Activated T-helper 1 cell treated with Interleukin-2 at 50 U/mL for 16 hours (primary cell): ENCODE measurements around the gene PITRM1.

Source experiments
- DNase-seq: peaks from one replicate; pipeline ENCODE4 v3.0.0-alpha.2; 2020; ENCODE audit warnings: low read depth

PITRM1 gene

DNA sequence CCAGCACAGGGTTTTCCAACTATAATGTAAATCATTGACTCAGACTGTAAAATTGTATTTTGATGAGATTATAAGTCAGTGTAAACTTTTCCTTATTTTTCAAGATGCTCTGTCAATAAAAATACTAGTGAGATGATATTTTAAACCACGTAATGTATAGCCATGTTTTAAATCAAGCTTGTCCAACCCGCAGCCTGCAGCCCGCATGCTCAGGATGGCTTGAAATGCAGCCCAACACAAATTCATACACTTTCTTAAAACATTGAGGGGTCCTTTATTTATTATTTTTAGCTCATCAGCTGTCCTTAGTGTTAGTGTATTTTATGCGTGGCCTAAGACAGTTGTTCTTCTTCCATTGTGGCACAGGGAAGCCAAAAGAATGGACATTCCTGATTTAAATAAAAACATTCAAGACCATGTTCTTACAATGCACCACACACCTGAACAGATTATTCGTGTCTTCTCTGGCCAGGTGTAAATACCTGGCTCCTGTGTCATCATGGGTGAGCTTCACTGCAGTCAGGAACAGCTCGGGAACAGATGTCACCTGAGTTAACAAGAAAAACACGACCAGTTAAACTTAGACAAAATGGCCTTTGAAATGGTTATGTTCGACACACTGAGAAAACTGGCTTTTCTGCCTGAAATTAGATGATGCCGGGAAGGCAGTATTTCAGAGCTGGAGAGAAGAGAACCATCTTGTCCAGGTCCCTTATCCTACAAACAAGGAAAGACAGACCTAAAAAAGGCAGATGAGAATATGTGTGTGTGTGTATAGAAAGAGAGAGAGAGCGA is 5.9 kb downstream of the PITRM1 start:
- no peak for DNase-seq

DNA sequence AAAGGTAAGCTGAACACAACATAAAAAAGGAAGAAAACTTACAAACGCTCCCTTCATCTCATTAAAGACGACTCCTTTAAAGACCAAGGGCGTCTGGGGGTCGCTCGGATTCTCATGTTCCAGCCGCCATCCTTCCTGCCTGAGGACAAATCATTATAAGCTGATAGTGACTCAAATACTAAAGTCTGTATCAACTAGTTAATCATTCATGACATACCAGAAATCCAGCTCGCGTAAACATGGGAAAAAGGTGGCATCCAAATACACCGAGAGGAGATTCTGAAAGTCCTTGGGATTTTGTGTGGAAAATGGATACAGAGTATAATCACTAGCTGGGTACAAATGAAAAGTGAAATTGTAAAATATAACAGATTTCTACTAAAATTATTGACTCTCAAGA is 7.4 kb downstream of the PITRM1 start:
- no peak for DNase-seq

DNA sequence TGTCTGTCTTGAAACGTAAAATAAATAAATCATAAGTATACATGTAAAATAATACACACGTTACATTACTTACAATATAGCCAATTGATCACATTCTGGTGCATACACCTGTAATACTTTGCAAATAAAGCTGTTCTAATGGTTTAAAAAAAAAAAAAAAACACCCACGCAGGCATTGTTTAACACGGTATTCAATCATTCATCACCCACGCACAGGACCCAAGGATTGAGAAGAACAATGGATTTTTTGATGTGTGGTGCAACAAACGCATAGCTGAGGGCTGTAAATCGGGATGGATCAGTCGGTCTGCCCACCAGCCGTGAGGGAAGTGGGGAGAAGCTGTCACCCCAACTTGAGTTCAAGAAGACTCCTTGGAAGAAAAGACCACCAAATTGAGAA is 8.7 kb downstream of the PITRM1 start:
- DNase-seq, result no peak

DNA sequence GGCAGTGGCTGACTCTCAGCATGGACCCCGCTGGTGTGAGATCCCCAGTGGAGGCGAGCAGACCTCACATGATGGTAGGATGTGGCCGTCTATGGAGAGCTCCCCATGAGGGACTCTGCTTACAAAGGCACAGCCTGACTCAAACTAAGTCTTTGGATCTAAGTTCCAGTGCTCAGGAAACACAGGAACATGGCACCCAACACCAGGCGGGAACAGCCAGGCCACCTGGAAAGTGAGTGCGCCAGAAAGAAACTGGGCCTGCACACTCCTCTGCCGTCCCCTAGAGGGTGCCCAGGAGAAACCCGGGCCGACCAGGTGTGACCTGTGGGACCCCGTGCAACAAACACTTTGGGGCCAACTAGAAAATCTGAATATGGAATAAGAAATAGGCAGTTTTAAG is 10.0 kb downstream of the PITRM1 start:
- no peak for DNase-seq

DNA sequence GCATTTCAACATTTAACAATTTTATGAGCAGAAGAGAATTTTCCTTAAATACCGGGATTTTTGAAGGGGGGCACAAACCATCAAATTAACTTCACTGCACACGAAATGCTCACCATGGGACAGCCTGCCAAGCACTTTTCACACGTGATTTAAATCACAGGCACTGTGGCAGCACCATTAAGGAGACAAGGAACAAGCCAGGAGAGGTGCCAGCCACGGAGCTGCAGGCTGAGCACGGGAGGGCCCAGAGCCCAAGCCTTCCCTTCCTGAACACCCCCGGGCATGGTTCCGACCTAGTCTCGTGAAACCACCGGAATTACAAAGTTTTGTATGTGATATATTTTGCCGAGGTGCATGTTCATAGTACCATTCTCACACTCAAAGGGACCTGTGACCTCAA is 13.4 kb downstream of the PITRM1 start:
- no peak for DNase-seq

DNA sequence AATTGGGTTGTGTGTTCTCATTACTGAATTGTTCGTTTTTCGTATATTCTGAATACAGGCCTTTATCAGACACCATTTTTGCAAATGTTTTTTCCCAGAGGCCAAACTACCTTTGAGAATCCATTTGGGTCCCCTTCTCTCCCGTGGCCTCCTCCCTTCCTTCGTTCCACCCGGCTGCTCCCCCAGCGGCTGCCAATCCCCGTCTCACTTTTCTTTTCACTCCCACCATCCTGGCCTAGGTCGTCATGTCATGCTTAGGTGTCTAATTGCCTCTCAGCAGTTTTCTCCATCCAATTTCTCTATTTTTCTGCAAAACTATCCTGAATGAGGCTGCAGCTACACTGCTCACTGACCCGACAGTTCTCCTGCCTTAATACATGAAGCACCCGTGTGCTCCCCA is 17.9 kb downstream of the PITRM1 start:
- no peak for DNase-seq

DNA sequence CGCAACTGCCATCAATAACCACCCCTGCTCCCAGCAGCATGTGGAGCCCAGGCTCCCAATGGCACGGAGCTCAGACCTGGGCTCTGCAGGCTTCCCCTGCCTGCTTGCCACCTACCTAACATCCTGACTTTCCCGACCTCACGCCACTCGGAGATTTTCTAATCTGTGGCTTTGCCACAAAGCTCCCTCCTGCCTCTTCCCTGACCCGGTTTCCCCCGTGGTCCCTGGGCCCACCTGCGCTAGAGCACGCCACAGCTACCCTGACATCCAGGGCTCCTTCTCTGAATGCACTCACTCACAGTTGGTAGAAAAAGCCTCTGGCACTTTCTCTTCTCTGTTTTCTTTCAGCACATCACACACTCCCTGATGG is 20.0 kb downstream of the PITRM1 start:
- no peak for DNase-seq

DNA sequence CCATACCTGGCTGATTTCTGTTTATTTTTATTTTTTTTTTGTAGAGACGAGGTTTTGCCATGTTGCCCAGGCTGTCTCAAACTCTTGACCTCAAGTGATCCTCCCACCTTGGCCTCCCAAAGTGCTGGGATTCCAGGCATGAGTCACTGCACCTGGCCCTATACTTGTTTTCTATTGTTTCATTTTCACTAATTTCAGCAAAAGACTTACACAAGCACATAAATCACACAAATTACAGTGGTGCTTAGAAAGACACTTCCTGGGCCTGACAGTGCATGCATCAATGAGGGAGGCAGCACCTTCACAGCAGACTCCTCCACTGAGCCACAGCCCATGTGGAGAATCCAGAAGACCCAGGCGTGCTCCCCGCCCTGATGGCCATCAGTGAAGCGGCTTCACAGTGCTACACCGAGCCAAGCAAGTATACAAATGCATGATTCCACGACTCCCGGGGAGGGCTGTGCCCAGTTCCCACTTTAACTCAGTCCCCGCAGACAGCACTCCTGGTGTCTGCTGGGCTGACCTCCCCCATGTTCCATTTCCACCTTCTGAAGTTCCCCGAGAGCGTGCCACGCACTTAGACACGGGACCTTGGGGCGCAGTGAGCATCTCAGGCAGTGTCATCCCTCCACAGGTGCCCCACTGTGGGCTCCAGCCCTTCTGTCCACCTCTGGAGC is 20.6 kb downstream of the PITRM1 start:
- no peak for DNase-seq

DNA sequence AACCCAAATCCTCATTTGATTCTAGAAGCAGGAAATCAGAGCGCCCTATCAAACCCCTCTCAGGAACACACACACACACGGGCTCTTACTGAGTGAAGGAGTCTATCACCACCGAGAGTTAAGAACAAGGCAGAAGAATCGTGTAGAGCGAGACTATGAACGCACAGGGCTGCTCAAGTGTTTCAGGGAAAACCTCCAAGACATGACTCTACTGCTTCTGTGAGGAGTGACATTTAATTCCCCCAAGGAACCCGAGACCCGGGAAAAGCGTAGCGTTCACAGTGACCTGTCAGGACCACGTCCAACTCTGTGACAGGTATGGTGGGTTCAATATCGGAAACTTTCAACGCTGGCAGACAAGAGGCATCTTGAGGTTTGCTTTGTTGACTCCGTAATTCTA is 21.6 kb downstream of the PITRM1 start:
- DNase-seq, result no peak

DNA sequence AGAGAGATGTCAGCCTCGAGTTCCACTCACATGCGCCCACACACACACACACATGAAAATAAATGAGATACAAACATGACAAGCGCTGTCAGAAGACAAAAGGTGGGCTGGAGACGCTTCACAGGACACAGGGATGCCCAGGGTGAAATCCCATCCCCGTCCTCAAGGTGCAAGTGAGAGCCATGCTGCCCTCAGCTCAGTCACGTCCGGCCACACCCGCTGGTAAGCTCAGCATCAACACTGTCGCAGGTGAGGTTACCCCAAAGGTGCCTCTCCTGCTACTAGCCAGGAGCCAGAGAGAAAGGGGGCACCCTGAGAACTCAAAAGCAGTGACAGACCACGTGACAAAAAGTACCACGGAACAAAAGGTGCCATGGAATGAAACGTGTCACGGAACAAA is 22.2 kb downstream of the PITRM1 start:
- no peak for DNase-seq

DNA sequence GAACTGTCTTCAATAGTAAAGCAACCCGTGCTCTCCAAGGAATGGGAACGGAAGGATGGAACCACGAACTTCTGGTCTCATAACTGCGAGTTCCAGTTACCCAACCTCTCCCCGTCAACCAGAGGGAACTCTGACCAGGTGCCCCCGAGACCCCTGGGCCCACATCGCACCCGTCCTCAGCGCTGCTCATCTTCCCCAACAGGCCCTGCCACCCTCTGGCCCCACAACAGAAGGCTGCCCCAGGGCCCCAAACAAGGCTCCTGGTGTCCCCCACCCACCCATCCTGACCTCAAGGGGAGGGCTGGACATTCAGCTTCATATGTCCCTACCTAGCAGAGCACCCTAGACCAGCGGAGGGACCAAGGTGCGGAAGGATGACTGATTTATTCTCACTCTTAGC is 22.7 kb downstream of the PITRM1 start:
- no peak for DNase-seq

DNA sequence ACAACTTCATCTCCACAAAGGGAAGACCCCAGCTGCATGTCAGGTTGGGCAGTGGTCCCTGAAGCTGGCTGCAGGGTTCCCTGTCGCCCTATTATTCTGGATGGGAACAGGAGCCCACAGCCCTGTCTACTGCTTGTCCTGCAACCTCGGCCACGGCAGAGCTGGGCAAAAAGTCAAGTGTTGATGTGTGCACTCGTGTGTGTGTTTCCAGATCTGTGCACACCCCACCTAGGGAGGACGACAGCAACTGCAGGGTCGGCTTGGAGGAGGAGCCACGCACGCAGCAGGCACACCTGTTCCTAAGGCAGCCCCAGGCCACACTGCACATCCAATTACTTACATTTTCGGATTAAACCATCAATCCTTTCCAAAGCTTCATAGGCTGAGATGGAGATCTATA is 23.6 kb downstream of the PITRM1 start:
- no peak for DNase-seq

DNA sequence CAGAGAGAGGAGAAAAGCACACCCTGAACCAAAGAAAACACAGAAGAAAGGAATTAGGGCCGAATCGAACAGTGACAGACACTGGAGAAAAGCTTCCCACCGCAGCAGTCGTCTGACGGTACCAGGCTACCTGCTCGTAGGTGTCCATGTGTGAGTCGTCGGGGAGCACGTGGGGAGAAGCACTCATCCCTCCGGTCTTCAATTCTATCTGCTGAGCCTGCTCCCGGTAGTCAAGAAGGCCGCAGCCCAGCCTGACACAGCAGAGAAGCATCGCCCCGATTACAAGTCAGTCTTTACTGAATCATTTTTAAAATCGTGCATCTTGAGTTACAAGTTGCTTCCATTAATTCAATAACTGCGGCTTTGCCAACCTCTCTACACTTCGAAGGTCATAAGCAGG is 24.5 kb downstream of the PITRM1 start:
- DNase-seq, result no peak

DNA sequence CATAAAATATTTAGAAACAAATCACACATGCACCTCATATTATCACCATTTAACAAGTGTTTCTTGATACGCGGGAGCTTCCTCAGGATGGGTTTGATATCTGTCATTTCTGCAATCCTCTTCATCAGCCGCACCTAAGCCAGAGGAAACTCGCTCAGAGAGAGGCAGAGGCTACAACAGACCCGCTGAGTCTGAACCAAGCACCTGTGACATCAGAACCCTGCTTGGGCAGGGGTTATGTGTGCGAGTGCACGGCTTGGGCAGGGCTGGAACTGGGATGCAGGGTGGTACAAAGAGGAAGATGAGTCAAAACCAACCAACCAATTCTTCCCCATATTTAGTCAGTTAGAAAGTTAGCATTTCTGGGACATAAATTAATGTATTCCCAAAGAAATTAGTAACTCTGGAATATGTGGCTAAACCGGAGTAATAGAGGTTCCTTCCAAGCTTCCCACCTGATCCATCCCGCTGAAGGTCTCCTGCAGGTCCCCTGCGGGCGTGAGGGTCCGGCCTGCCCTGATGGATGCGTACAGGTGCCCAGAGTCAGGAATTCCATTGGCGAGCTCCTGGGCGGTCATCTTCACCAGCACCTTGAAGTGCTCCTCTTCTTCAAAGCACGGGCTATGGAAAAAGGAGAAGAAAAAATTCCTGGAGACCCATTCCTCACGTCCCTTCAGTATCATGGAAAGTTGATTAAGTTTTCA is 25.3 kb downstream of the PITRM1 start:
- DNase-seq, result no peak

DNA sequence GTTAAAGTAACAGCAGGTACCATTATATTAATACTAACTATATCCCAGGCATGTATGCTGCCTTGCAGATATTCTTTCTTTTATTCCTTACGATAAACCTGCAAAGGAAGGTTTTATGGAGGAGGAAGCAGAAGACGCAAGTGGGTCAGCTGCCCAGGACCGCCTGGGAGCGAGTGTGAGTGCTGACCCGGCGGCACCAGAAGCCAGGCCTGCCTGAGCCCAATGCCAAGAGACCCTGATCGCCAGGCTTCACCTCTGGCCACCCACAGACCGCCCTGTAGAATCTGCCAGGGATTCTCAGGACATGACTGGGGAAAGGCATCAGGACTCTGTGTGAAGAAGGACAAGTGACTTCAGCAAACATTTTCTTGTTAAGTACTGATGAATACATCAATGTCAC is 26.3 kb downstream of the PITRM1 start:
- DNase-seq, result no peak

DNA sequence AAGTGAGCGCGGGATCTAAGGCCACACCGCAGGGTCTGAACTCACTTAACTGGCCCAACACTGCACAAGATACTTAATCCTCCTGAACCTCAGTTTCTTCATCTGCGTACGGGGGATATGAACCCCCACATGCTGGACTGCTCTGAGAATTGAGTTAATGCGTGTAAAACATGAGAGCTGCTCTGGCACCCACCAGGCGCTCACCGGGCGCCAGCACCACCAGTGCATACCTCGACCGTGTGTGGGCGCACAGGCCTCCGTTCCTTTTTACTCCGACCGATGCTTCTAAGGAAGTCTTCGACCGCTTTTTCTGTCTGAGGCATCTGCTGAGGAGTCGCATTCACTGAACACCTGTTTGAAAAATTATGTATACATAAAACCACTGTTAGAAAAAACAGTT is 27.2 kb downstream of the PITRM1 start:
- no peak for DNase-seq

DNA sequence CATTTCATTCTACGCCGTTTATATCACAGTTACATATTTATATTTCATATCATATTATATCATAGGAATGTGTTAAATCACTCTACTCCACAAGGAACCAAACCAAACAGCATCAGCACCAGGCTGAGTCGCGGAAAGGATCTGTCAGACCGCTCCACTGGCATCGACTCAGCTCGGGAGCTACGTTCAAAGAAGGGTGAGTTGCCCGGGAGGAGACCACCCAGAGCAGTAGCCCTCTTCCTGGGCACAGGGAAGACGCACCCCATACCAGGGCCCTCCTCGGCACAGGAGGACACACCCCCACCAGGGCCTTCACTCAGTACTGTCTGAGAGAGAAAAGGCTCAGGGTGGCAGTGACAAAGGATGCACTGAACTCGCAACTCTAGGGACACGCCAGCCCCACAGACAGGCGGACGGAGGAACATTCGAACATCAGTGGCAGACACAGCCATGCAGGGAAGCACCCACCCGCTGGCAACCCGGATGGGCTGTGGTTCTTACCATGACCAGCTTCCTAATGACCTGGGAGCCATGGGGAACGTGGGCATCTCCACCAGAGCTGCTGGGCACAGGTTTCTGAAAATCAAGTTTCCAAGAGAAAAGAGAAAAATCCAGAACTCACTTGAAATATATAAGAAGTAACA is 28.7 kb downstream of the PITRM1 start:
- DNase-seq, result no peak

DNA sequence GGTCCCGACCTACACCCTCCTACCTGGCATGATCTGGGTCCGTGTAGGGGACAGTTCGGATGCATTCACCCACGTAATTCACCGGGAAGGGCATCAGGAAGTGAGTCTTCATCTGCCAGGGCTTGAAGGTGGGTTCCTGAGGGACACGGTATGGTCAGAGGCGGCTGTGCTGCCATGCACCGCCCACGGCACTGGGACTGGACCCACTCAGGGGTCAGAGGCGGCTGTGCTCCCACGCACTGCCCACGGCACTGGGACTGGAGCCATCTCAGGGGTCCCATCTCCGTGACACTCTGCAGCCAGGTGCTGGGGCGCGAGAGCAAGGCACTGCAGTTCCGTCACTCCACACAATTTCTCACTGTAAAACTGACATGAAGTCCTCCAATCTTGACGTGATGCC is 29.2 kb downstream of the PITRM1 start:
- no peak for DNase-seq

DNA sequence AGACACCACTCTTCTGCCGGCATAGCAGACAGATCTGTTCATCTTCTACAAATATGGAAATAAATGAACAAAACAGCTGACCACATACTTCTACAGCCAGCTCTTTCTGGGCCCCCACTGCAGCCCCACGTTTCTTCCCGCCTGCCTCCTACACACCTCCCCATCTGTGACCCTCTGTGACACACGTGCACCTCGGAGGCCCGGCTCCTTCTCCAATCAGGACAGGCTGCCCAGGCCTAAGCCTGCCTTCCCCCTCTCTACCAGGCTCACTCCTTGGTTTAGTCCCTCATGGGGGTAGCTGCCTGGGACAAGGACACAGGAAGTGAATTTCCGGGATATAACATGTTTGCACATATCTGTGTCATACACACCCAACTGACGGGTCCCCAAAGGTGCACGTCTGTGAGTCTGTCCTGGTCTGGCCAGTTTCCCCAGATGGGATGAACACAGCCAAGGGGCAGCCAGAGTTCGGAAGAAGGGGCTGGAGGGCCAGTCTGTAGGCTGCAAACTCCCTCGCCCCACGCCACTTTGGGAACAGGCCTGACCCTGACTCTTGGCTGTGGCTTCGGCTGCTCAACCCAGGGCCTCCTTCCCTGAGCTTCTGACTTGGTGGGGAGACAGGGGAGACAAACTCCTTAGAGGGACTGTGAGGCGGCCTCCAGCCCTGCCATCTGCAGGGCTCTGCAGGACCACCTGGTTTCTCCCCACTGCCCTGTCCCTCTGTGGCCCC is 30.3 kb downstream of the PITRM1 start:
- DNase-seq, result no peak

DNA sequence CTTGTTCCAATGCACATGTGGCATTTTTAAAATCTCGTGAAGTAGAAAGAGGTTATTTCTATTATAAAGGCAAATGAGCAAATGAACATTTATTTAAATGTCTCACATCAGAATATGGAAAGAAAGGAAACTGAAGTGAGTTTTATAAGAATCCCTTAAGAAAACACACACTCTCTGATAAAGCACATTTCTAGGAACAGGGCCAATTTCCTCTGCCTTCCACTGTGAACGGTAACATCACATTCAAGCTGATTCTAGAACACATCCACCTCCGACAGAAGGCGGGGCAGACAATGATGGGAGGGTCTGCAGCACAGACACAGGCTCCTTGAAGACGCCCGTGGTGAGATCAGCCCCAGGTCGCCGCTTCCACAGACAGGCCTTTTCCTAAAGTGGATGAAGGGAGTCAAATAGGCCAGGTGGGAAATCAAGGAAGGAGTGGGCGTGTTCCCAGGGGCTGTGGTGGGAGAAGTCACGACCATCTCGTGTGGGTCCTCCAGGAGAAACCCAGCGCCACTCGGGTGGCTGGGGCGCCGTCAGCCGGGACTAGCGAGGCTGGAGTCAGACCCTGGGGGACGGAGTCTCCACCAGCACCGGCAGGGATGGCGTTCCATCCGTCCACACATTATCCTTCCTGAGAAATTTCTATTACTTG is 31.1 kb downstream of the PITRM1 start:
- no peak for DNase-seq

DNA sequence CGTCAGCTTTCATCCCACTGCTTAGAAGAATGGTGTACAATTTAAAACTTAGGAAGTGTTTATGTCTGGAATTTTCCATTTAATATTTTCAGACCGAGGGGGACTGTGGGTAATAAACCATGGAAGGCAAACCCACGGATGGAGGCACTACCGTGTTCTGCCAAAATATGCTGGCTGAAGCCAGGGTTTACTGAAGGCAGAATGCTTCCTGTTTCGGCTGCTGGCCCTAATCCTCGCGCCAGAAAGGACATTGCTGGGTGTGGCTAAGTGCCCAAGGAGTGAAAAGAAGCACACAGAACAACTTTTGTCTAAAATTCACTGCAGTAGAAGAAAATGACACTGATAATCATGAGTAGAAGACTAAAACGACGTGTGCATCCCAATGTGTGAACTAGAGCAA is 32.3 kb downstream of the PITRM1 start:
- DNase-seq, result no peak
